Adrenal gland (tissue), 5 donors: Measurements from ENCODE around the gene FNDC11.

ENCODE experiments used
- POLR2A ChIP-seq, 2 donors: fragments of 450-650 bp; IDR thresholded peaks; one replicate each; pipeline ENCODE4 v1.6.1; 2017; ENCODE audit warnings: antibody characterized with exemption in 2 of 2, mild to moderate bottlenecking in 2 of 2, moderate library complexity in 1 of 2
- TF ChIP-seq, protein P1 (sequence below), 6 experiments: fragments of 450-650 bp in 4 of 6; fragments of 200-600 bp in 2 of 6; sonication (generic) in 1 of 6; IDR thresholded peaks; 1 replicate in 5 of 6; 2 replicates in 1 of 6; pipeline versions ENCODE4 v1.5.1 to v1.8.0; 2016 to 2021; ENCODE audit warnings: antibody characterized with exemption in 6 of 6, mild to moderate bottlenecking in 2 of 6, moderate library complexity in 1 of 6
- donor health status: DM: no; HTN: no; CAD: no.

DNA sequence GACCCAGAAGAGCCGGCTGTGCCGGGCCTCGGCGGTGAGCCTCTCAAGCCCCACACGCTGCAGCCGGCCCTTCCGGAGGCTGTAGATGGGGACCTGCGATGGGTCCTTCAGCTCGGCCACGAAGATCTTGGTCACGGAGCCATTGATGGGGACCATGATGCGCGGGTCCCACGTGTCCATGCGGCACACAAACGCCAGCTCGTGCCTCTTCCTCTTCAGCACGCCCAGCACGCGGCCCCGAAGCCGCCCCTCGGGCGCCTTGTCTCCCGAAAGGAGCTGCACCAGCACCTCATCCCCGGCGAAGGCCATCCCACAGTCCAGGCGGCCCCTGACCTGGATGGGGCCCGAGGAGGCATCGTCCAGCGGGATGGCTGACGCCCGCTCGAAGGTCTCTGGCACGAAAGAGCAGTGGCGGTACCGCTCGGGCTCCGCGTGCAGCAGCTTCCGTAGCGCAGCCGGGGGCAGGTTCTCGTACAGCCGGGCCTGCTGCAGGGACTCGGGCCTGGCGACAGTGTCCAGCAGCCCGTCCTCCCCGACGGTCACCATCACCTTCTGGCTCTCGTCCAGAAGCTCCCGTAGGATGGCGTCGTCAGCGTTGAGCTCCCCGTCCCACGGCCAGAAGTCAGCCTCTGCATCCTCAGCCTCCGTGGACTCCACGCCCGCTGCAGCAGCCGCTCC lies 11.2 kb downstream of the FNDC11 start:
- TF ChIP-seq, protein P1, sequence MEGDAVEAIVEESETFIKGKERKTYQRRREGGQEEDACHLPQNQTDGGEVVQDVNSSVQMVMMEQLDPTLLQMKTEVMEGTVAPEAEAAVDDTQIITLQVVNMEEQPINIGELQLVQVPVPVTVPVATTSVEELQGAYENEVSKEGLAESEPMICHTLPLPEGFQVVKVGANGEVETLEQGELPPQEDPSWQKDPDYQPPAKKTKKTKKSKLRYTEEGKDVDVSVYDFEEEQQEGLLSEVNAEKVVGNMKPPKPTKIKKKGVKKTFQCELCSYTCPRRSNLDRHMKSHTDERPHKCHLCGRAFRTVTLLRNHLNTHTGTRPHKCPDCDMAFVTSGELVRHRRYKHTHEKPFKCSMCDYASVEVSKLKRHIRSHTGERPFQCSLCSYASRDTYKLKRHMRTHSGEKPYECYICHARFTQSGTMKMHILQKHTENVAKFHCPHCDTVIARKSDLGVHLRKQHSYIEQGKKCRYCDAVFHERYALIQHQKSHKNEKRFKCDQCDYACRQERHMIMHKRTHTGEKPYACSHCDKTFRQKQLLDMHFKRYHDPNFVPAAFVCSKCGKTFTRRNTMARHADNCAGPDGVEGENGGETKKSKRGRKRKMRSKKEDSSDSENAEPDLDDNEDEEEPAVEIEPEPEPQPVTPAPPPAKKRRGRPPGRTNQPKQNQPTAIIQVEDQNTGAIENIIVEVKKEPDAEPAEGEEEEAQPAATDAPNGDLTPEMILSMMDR (IDR thresholded peaks at IDR 0.05), result no peak
- TF ChIP-seq POLR2A (IDR thresholded peaks at IDR 0.05), result no peak
